Gastrocnemius medialis (tissue), 4 donors: ENCODE data around the gene METTL4.
A peak's percentile ranks its signal among the peaks of the same experiment; 100 is the strongest.
"Not testable (repeated sequence)": the region's sequence is repeated elsewhere in the genome, so short reads cannot be mapped to it uniquely, and the experiment has no call there.

ENCODE experiments used
- POLR2A ChIP-seq, 2 donors: fragments of 450-650 bp; IDR thresholded peaks; one replicate each; pipeline ENCODE4 v1.6.1; 2017; ENCODE audit warnings: antibody characterized with exemption in 2 of 2, mild to moderate bottlenecking in 2 of 2, moderate library complexity in 2 of 2
- TF ChIP-seq, protein P1 (sequence below), 5 experiments: fragments of 450-650 bp in 3 of 5; fragments of 200-600 bp in 2 of 5; sonication (generic) in 2 of 5; IDR thresholded peaks in 4 of 5; conservative IDR thresholded peaks in 1 of 5; 1 replicate in 4 of 5; 2 replicates in 1 of 5; pipeline ENCODE4 v1.5.1; 2016 to 2019; ENCODE audit warnings: antibody characterized with exemption in 5 of 5, mild to moderate bottlenecking in 3 of 5, moderate library complexity in 3 of 5

DNA sequence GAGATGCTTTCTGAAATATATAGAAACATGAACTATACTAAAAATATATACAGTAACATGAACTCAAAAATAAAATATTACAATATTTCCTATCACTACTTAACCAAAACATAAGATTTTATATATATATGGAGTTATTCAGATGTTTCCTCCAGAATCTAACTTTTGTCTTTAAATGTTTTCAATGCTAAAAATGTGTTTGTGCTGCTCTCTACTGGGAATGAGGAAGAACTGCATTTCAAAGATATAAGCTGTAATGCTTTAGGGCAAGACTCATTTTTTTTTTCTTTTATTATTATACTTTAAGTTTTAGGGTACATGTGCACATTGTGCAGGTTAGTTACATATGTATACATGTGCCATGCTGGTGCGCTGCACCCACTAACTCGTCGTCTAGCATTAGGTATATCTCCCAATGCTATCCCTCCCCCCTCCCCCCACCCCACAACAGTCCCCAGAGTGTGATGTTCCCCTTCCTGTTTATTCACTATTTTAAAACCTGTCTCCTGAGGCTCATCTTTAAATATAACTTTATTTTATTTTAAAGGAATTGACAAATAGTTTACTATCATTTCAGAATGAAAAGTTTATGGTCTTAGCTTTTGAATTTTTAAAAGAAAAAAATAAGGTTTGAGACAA, 29.3 kb downstream of the METTL4 start:
- not testable (repeated sequence) for TF ChIP-seq POLR2A (IDR thresholded peaks at IDR 0.05)
- TF ChIP-seq, protein P1, sequence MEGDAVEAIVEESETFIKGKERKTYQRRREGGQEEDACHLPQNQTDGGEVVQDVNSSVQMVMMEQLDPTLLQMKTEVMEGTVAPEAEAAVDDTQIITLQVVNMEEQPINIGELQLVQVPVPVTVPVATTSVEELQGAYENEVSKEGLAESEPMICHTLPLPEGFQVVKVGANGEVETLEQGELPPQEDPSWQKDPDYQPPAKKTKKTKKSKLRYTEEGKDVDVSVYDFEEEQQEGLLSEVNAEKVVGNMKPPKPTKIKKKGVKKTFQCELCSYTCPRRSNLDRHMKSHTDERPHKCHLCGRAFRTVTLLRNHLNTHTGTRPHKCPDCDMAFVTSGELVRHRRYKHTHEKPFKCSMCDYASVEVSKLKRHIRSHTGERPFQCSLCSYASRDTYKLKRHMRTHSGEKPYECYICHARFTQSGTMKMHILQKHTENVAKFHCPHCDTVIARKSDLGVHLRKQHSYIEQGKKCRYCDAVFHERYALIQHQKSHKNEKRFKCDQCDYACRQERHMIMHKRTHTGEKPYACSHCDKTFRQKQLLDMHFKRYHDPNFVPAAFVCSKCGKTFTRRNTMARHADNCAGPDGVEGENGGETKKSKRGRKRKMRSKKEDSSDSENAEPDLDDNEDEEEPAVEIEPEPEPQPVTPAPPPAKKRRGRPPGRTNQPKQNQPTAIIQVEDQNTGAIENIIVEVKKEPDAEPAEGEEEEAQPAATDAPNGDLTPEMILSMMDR (IDR thresholded peaks at IDR 0.05 in 4 of 5, conservative IDR thresholded peaks at IDR 0.05 in 1 of 5): peak; percentile 19 to 59 (median 34)
